DND-41 (cell line): Measurements from ENCODE around the gene NFATC3.

Experiments used
- ATAC-seq: fragments of 200-7000 bp; cut with Tn5 transposase; 3 replicates; pipeline ENCODE4 v1.9.1; 2021; ENCODE audit warnings: low read depth; ENCODE audit not compliant: insufficient read depth
- DNase-seq: peaks from one replicate; pipeline ENCODE4 v3.0.0-alpha.2; 2020
- H2AFZ ChIP-seq: 2 replicates; pipeline ENCODE4 v1.6.0; 2012; ENCODE audit warnings: low read depth, low read length
- H3K27ac ChIP-seq: 2 replicates; pipeline ENCODE4 v1.5.1; 2012; ENCODE audit warnings: low read length, inconsistent platforms
- H3K27me3 ChIP-seq: fragments of 200-600 bp; sonication (generic); 2 replicates; pipeline ENCODE4 v1.6.0; 2012; ENCODE audit warnings: low read length, mild to moderate bottlenecking, inconsistent platforms; ENCODE audit not compliant: insufficient read depth, poor library complexity
- H3K36me3 ChIP-seq: 2 replicates; pipeline ENCODE4 v1.5.1; 2012; ENCODE audit warnings: low read length, inconsistent platforms; ENCODE audit not compliant: insufficient read depth
- H3K4me1 ChIP-seq: 2 replicates; pipeline ENCODE4 v1.5.1; 2012; ENCODE audit warnings: mild to moderate bottlenecking, low read length; ENCODE audit not compliant: insufficient read depth
- H3K4me2 ChIP-seq: 2 replicates; pipeline ENCODE4 v1.6.0; 2012; ENCODE audit warnings: mild to moderate bottlenecking, moderate library complexity, low read length, inconsistent platforms; ENCODE audit not compliant: insufficient read depth
- H3K4me3 ChIP-seq, 2 experiments: fragments of 200-600 bp in 1 of 2; shearing (Covaris generic) in 1 of 2; 2 replicates each; pipeline ENCODE4 v1.5.1; 2012 to 2016; ENCODE audit warnings: inconsistent platforms in 2 of 2, low read length in 2 of 2, mild to moderate bottlenecking in 2 of 2, low read depth in 1 of 2, moderate library complexity in 1 of 2
- H3K79me2 ChIP-seq: 2 replicates; pipeline ENCODE4 v1.6.0; 2012; ENCODE audit warnings: low read length, inconsistent platforms; ENCODE audit not compliant: insufficient read depth
- H3K9ac ChIP-seq: 2 replicates; pipeline ENCODE4 v1.6.0; 2012; ENCODE audit warnings: low read depth, mild to moderate bottlenecking, inconsistent platforms, low read length, moderate library complexity
- H3K9me3 ChIP-seq: 2 replicates; pipeline ENCODE4 v1.5.1; 2012; ENCODE audit warnings: low read length, moderate library complexity, mild to moderate bottlenecking, inconsistent platforms; ENCODE audit not compliant: insufficient read depth, severe bottlenecking
- H4K20me1 ChIP-seq: 2 replicates; pipeline ENCODE4 v1.6.0; 2012; ENCODE audit warnings: low read length; ENCODE audit not compliant: insufficient read depth
- EZH2 ChIP-seq: IDR thresholded peaks from 3 replicates; pipeline ENCODE4 v1.6.1; 2012; ENCODE audit warnings: borderline replicate concordance, low read depth, mild to moderate bottlenecking, moderate library complexity, low read length, inconsistent platforms; ENCODE audit not compliant: severe bottlenecking
- TF ChIP-seq, protein P1 (sequence below): IDR thresholded peaks from 2 replicates; pipeline ENCODE4 v1.5.1; 2012; ENCODE audit warnings: borderline replicate concordance, low read length, moderate library complexity, mild to moderate bottlenecking; ENCODE audit not compliant: poor library complexity, severe bottlenecking; ENCODE audit errors: extremely low read depth

The NFATC3 gene

DNA sequence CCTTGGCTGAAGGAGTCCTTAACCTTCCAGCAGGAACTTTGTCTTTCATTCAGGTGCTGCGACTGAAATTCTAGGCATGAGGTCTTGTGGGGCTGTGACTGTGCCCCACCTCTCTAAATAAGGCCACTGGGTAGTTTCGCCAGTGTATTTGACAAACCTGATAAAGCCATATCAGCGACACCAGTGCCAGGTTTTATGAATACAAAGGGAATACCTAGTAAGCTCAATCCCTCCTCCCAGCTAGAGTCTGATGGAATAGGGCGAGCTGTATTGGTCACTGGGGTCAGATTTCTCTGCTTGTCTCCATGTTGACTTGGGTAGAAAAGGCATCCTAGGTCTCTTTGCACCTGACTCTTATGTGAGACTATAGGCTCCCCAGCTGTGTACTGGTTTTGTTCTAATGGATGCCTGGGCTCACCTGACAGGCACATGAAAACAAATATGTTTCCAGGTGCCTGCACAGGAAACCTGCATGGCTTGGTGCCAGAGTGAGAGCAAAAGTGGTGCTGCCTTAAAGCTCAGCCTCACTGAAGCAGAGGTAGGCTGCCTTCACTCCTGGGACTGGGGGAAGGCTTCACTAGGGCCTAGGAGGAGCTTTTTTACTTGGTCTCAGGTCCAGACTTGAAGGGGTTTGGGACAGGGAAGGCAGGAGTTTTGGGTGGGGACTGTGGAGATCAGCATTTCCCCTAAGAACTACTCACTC, 187.5 kb downstream of the NFATC3 start:
- Histone ChIP-seq H3K4me1 (peaks cover 77% of the 10 kb centered on the region), H3K4me2 (peak overlapping the region; percentile 17; the same call in 1 of the 2 replicates), H3K79me2 (peaks cover 89% of the 10 kb centered on the region), H3K27me3 (no peaks in the 10 kb centered on the region), H4K20me1 (peaks cover 60% of the 10 kb centered on the region), H3K9ac (0 out of 2 replicates have a peak overlapping the region, but pooled peaks have one; percentile 12), H3K36me3 (peaks cover 69% of the 10 kb centered on the region), H3K27ac (peak overlapping the region; percentile 52), H2AFZ (no peak overlapping the region), H3K9me3 (no peaks in the 10 kb centered on the region), H3K4me3 (no peak overlapping the region)
- DNase-seq (no peak), ATAC-seq (no peak)
- TF ChIP-seq, protein P1, sequence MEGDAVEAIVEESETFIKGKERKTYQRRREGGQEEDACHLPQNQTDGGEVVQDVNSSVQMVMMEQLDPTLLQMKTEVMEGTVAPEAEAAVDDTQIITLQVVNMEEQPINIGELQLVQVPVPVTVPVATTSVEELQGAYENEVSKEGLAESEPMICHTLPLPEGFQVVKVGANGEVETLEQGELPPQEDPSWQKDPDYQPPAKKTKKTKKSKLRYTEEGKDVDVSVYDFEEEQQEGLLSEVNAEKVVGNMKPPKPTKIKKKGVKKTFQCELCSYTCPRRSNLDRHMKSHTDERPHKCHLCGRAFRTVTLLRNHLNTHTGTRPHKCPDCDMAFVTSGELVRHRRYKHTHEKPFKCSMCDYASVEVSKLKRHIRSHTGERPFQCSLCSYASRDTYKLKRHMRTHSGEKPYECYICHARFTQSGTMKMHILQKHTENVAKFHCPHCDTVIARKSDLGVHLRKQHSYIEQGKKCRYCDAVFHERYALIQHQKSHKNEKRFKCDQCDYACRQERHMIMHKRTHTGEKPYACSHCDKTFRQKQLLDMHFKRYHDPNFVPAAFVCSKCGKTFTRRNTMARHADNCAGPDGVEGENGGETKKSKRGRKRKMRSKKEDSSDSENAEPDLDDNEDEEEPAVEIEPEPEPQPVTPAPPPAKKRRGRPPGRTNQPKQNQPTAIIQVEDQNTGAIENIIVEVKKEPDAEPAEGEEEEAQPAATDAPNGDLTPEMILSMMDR: no peak
- TF ChIP-seq EZH2: no peak

GRCh38 chr16:68273459-68273858, 188.3 kb downstream of the NFATC3 start:
- peaks cover 65% of the 10 kb centered on the region for H3K36me3 ChIP-seq
- H3K4me3 ChIP-seq: no peak overlapping the region
- ATAC-seq: no peak
- no peak overlapping the region for H3K9ac ChIP-seq
- no peaks in the 10 kb centered on the region for H3K9me3 ChIP-seq
- peaks cover 86% of the 10 kb centered on the region for H3K79me2 ChIP-seq
- no peak overlapping the region for H2AFZ ChIP-seq
- no peak overlapping the region for H3K4me2 ChIP-seq
- H3K27ac ChIP-seq: peak overlapping the region; percentile 52
- H4K20me1 ChIP-seq: peaks cover 54% of the 10 kb centered on the region
- peaks cover 70% of the 10 kb centered on the region for H3K4me1 ChIP-seq
- DNase-seq: no peak
- H3K27me3 ChIP-seq: no peaks in the 10 kb centered on the region
- no peak for TF ChIP-seq EZH2
- TF ChIP-seq, protein P1: no peak

DNA sequence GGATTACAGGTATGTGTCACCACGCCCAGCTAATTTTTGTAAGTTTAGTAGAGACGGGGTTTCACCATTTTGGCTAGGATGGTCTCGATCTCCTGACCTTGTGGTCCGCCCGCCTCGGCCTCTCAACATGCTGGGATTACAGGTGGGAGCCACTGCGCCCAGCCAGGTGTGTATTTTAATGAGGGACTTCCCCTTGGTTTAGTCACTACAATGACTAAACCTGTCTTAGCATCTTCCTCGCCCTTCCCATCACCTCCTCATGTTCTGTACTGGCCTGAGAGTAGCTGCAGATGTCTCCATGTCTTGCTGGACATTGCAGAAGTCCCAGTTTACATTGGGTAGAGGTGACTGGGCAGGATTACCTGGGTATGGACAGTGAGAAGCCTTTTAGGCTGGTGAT, 188.7 kb downstream of the NFATC3 start:
- no peak for ATAC-seq

More for the DNA sequence above, 188.7 kb downstream of the NFATC3 start:
- no peak for DNase-seq
- peaks cover 83% of the 10 kb centered on the region for H3K79me2 ChIP-seq
- H3K9me3 ChIP-seq: no peaks in the 10 kb centered on the region
- no peak overlapping the region for H3K9ac ChIP-seq
- H3K4me2 ChIP-seq: peak overlapping the region; percentile 42; the same call in 1 of the 2 replicates
- H3K4me1 ChIP-seq: peaks cover 70% of the 10 kb centered on the region
- TF ChIP-seq EZH2: no peak
- TF ChIP-seq, protein P1: no peak
- H3K4me3 ChIP-seq: no peak overlapping the region
- no peaks in the 10 kb centered on the region for H3K27me3 ChIP-seq
- peaks cover 65% of the 10 kb centered on the region for H3K36me3 ChIP-seq
- H2AFZ ChIP-seq: no peak overlapping the region
- peak overlapping the region; percentile 81 for H3K27ac ChIP-seq
- peaks cover 53% of the 10 kb centered on the region for H4K20me1 ChIP-seq
